Activated naive CD8-positive, alpha-beta T cell (primary cell): ENCODE data around the gene BRINP1.

ENCODE experiments used
- H3K27ac Mint-ChIP-seq: one replicate; pipeline ENCODE4 v1.8.0; 2021; ENCODE audit warnings: mixed read lengths
- H3K27me3 Mint-ChIP-seq: one replicate; pipeline ENCODE4 v1.8.0; 2021; ENCODE audit warnings: mixed read lengths
- H3K36me3 Mint-ChIP-seq: one replicate; pipeline ENCODE4 v1.8.0; 2021; ENCODE audit warnings: mixed read lengths
- H3K4me1 Mint-ChIP-seq: one replicate; pipeline ENCODE4 v1.8.0; 2021; ENCODE audit warnings: low read depth, mixed read lengths
- H3K4me3 Mint-ChIP-seq: one replicate; pipeline ENCODE4 v1.8.0; 2021; ENCODE audit warnings: mild to moderate bottlenecking, mixed read lengths
- H3K9me3 Mint-ChIP-seq: one replicate; pipeline ENCODE4 v1.8.0; 2021; ENCODE audit warnings: low read depth, mixed read lengths

BRINP1 gene

GRCh38 chr9:119167876-119168275 lies 201.4 kb downstream of the BRINP1 start:
- Mint-ChIP-seq H3K9me3 (peaks cover 12% of the 10 kb centered on the region), H3K27me3 (peaks cover 4% of the 10 kb centered on the region), H3K27ac (no peak overlapping the region), H3K36me3 (peaks cover 3% of the 10 kb centered on the region), H3K4me1 (no peaks in the 10 kb centered on the region), H3K4me3 (no peak overlapping the region)

GRCh38 chr9:119167267-119167666 lies 202.0 kb downstream of the BRINP1 start:
- Mint-ChIP-seq H3K4me1 (no peaks in the 10 kb centered on the region), H3K27ac (no peak overlapping the region)

GRCh38 chr9:119166096-119166495 lies 203.1 kb downstream of the BRINP1 start:
- peaks cover 3% of the 10 kb centered on the region for H3K36me3 Mint-ChIP-seq
- H3K9me3 Mint-ChIP-seq = peaks cover 17% of the 10 kb centered on the region
- H3K27me3 Mint-ChIP-seq = peaks cover 4% of the 10 kb centered on the region
- H3K27ac Mint-ChIP-seq = no peak overlapping the region
- H3K4me3 Mint-ChIP-seq = no peak overlapping the region
- H3K4me1 Mint-ChIP-seq = no peaks in the 10 kb centered on the region

More at GRCh38 chr9:119167267-119167666, 202.0 kb downstream of the BRINP1 start:
- peaks cover 4% of the 10 kb centered on the region for H3K27me3 Mint-ChIP-seq
- no peak overlapping the region for H3K4me3 Mint-ChIP-seq
- peaks cover 3% of the 10 kb centered on the region for H3K36me3 Mint-ChIP-seq
- peaks cover 14% of the 10 kb centered on the region for H3K9me3 Mint-ChIP-seq

GRCh38 chr9:119165131-119165530 lies 204.1 kb downstream of the BRINP1 start:
- H3K27me3 Mint-ChIP-seq = peaks cover 4% of the 10 kb centered on the region
- peaks cover 17% of the 10 kb centered on the region for H3K9me3 Mint-ChIP-seq
- H3K4me3 Mint-ChIP-seq = no peak overlapping the region
- no peak overlapping the region for H3K27ac Mint-ChIP-seq
- H3K4me1 Mint-ChIP-seq = no peaks in the 10 kb centered on the region
- peaks cover 3% of the 10 kb centered on the region for H3K36me3 Mint-ChIP-seq

GRCh38 chr9:119164716-119165115 lies 204.5 kb downstream of the BRINP1 start:
- H3K27ac Mint-ChIP-seq = no peak overlapping the region
- no peaks in the 10 kb centered on the region for H3K4me1 Mint-ChIP-seq
- H3K27me3 Mint-ChIP-seq = peaks cover 4% of the 10 kb centered on the region
- H3K4me3 Mint-ChIP-seq = no peak overlapping the region
- peaks cover 17% of the 10 kb centered on the region for H3K9me3 Mint-ChIP-seq
- H3K36me3 Mint-ChIP-seq = peaks cover 3% of the 10 kb centered on the region

GRCh38 chr9:119160551-119160950 lies 208.7 kb downstream of the BRINP1 start:
- Mint-ChIP-seq H3K4me1 (no peaks in the 10 kb centered on the region), H3K27me3 (no peaks in the 10 kb centered on the region), H3K4me3 (no peak overlapping the region), H3K36me3 (no peaks in the 10 kb centered on the region), H3K9me3 (peaks cover 8% of the 10 kb centered on the region), H3K27ac (no peak overlapping the region)

GRCh38 chr9:119159386-119159785 lies 209.8 kb downstream of the BRINP1 start:
- no peaks in the 10 kb centered on the region for H3K27me3 Mint-ChIP-seq
- H3K27ac Mint-ChIP-seq = no peak overlapping the region
- H3K4me3 Mint-ChIP-seq = no peak overlapping the region
- peaks cover 5% of the 10 kb centered on the region for H3K9me3 Mint-ChIP-seq
- H3K36me3 Mint-ChIP-seq = no peaks in the 10 kb centered on the region
- no peaks in the 10 kb centered on the region for H3K4me1 Mint-ChIP-seq

- H3K27ac Mint-ChIP-seq = no peak overlapping the region
Measured at GRCh38 chr9:119157196-119157595, 212.0 kb downstream of the BRINP1 start.

GRCh38 chr9:119156354-119156753 lies 212.9 kb downstream of the BRINP1 start:
- no peaks in the 10 kb centered on the region for H3K9me3 Mint-ChIP-seq
- H3K27ac Mint-ChIP-seq = no peak overlapping the region
- no peaks in the 10 kb centered on the region for H3K27me3 Mint-ChIP-seq
- no peaks in the 10 kb centered on the region for H3K36me3 Mint-ChIP-seq
- H3K4me1 Mint-ChIP-seq = no peaks in the 10 kb centered on the region
- H3K4me3 Mint-ChIP-seq = no peak overlapping the region

More at GRCh38 chr9:119157196-119157595, 212.0 kb downstream of the BRINP1 start:
- Mint-ChIP-seq H3K4me3 (no peak overlapping the region), H3K36me3 (no peaks in the 10 kb centered on the region), H3K4me1 (no peaks in the 10 kb centered on the region), H3K9me3 (peaks cover 3% of the 10 kb centered on the region), H3K27me3 (no peaks in the 10 kb centered on the region)

- H3K9me3 Mint-ChIP-seq = no peaks in the 10 kb centered on the region
- H3K27ac Mint-ChIP-seq = no peak overlapping the region
- H3K36me3 Mint-ChIP-seq = no peaks in the 10 kb centered on the region
- no peak overlapping the region for H3K4me3 Mint-ChIP-seq
- no peaks in the 10 kb centered on the region for H3K27me3 Mint-ChIP-seq
- H3K4me1 Mint-ChIP-seq = no peaks in the 10 kb centered on the region
Measured at GRCh38 chr9:119154527-119154926, 214.7 kb downstream of the BRINP1 start.

GRCh38 chr9:119153402-119153801 lies 215.8 kb downstream of the BRINP1 start:
- H3K27me3 Mint-ChIP-seq = no peaks in the 10 kb centered on the region
- H3K4me3 Mint-ChIP-seq = no peak overlapping the region
- no peaks in the 10 kb centered on the region for H3K9me3 Mint-ChIP-seq
- no peaks in the 10 kb centered on the region for H3K4me1 Mint-ChIP-seq
- no peaks in the 10 kb centered on the region for H3K36me3 Mint-ChIP-seq
- H3K27ac Mint-ChIP-seq = no peak overlapping the region

GRCh38 chr9:119148855-119149254 lies 220.4 kb downstream of the BRINP1 start:
- H3K4me1 Mint-ChIP-seq = no peaks in the 10 kb centered on the region

GRCh38 chr9:119137479-119137878 lies 231.8 kb downstream of the BRINP1 start:
- no peak overlapping the region for H3K27ac Mint-ChIP-seq
- H3K9me3 Mint-ChIP-seq = peaks cover 6% of the 10 kb centered on the region
- H3K36me3 Mint-ChIP-seq = no peaks in the 10 kb centered on the region

More at GRCh38 chr9:119148855-119149254, 220.4 kb downstream of the BRINP1 start:
- Mint-ChIP-seq H3K27me3 (no peaks in the 10 kb centered on the region), H3K9me3 (no peaks in the 10 kb centered on the region), H3K4me3 (no peak overlapping the region), H3K36me3 (no peaks in the 10 kb centered on the region), H3K27ac (no peak overlapping the region)

GRCh38 chr9:119126040-119126439 lies 243.2 kb downstream of the BRINP1 start:
- Mint-ChIP-seq H3K27ac (no peak overlapping the region), H3K36me3 (no peaks in the 10 kb centered on the region), H3K9me3 (no peaks in the 10 kb centered on the region), H3K27me3 (no peaks in the 10 kb centered on the region), H3K4me1 (no peaks in the 10 kb centered on the region), H3K4me3 (no peak overlapping the region)

More at GRCh38 chr9:119137479-119137878, 231.8 kb downstream of the BRINP1 start:
- Mint-ChIP-seq H3K27me3 (no peaks in the 10 kb centered on the region), H3K4me3 (no peak overlapping the region), H3K4me1 (no peaks in the 10 kb centered on the region)

GRCh38 chr9:119121899-119122298 lies 247.3 kb downstream of the BRINP1 start:
- Mint-ChIP-seq H3K4me1 (no peaks in the 10 kb centered on the region), H3K9me3 (peaks cover 8% of the 10 kb centered on the region), H3K27ac (no peak overlapping the region), H3K36me3 (no peaks in the 10 kb centered on the region), H3K27me3 (no peaks in the 10 kb centered on the region), H3K4me3 (no peak overlapping the region)

GRCh38 chr9:119117409-119117808 lies 251.8 kb downstream of the BRINP1 start:
- Mint-ChIP-seq H3K36me3 (no peaks in the 10 kb centered on the region), H3K9me3 (peaks cover 19% of the 10 kb centered on the region), H3K4me3 (no peak overlapping the region), H3K27ac (no peak overlapping the region), H3K4me1 (no peaks in the 10 kb centered on the region), H3K27me3 (no peaks in the 10 kb centered on the region)
